DND-41 (cell line): ENCODE data around the gene AKAP6.

Source experiments
- EZH2 ChIP-seq: IDR thresholded peaks from 3 replicates; pipeline ENCODE4 v1.6.1; 2012; ENCODE audit warnings: borderline replicate concordance, low read depth, mild to moderate bottlenecking, moderate library complexity, low read length, inconsistent platforms; ENCODE audit not compliant: severe bottlenecking
- TF ChIP-seq, protein P1 (sequence below): IDR thresholded peaks from 2 replicates; pipeline ENCODE4 v1.5.1; 2012; ENCODE audit warnings: borderline replicate concordance, low read length, moderate library complexity, mild to moderate bottlenecking; ENCODE audit not compliant: poor library complexity, severe bottlenecking; ENCODE audit errors: extremely low read depth

- no peak for TF ChIP-seq EZH2
- TF ChIP-seq, protein P1, sequence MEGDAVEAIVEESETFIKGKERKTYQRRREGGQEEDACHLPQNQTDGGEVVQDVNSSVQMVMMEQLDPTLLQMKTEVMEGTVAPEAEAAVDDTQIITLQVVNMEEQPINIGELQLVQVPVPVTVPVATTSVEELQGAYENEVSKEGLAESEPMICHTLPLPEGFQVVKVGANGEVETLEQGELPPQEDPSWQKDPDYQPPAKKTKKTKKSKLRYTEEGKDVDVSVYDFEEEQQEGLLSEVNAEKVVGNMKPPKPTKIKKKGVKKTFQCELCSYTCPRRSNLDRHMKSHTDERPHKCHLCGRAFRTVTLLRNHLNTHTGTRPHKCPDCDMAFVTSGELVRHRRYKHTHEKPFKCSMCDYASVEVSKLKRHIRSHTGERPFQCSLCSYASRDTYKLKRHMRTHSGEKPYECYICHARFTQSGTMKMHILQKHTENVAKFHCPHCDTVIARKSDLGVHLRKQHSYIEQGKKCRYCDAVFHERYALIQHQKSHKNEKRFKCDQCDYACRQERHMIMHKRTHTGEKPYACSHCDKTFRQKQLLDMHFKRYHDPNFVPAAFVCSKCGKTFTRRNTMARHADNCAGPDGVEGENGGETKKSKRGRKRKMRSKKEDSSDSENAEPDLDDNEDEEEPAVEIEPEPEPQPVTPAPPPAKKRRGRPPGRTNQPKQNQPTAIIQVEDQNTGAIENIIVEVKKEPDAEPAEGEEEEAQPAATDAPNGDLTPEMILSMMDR: no peak
These were observed 205.0 kb downstream of the AKAP6 start for GRCh38 chr14:32534145-32534544.
